BLaER1 (cell line): ENCODE results near the gene NAA40.

Experiments
- H3K27ac ChIP-seq: shearing (Covaris generic); formaldehyde crosslinking; 2 replicates; pipeline ENCODE4 v1.8.1; 2022
- H3K27me3 ChIP-seq: shearing (Covaris generic); formaldehyde crosslinking; 2 replicates; pipeline ENCODE4 v1.8.1; 2022
- H3K36me3 ChIP-seq: shearing (Covaris generic); formaldehyde crosslinking; 2 replicates; pipeline ENCODE4 v1.8.1; 2022
- H3K4me1 ChIP-seq: shearing (Covaris generic); formaldehyde crosslinking; 2 replicates; pipeline ENCODE4 v1.8.1; 2022
- H3K4me2 ChIP-seq: shearing (Covaris generic); formaldehyde crosslinking; 2 replicates; pipeline ENCODE4 v1.8.1; 2022
- H3K4me3 ChIP-seq: shearing (Covaris generic); formaldehyde crosslinking; 2 replicates; pipeline ENCODE4 v1.8.1; 2022
- H3K9ac ChIP-seq: shearing (Covaris generic); formaldehyde crosslinking; 2 replicates; pipeline ENCODE4 v1.8.1; 2022
- H3K9me3 ChIP-seq: shearing (Covaris generic); formaldehyde crosslinking; 2 replicates; pipeline ENCODE4 v1.8.1; 2022
- H4K20me1 ChIP-seq: shearing (Covaris generic); formaldehyde crosslinking; 2 replicates; pipeline ENCODE4 v1.8.1; 2022
- Cebpa-rat ChIP-seq: shearing (Covaris generic); IDR thresholded peaks from 2 replicates; pipeline ENCODE4 v1.8.1; 2022

Gene NAA40

DNA sequence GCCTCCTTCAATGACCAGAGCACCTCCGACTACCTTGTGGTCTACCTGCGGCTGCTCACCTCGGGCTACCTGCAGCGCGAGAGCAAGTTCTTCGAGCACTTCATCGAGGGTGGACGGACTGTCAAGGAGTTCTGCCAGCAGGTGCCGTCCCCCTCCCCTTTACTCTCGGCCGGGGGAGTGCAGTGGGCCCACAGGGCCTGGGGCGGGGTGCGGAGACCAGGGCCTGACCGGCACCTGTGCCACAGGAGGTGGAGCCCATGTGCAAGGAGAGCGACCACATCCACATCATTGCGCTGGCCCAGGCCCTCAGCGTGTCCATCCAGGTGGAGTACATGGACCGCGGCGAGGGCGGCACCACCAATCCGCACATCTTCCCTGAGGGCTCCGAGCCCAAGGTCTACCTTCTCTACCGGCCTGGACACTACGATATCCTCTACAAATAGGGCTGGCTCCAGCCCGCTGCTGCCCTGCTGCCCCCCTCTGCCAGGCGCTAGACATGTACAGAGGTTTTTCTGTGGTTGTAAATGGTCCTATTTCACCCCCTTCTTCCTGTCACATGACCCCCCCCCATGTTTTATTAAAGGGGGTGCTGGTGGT is 58.4 kb downstream of the NAA40 start:
- Histone ChIP-seq H4K20me1 (peaks cover 98% of the 10 kb centered on the region), H3K27me3 (0 out of 2 replicates have a peak, but pooled peaks cover 7% of the 10 kb centered on the region), H3K4me2 (peak overlapping the region; percentile 97), H3K9me3 (no peaks in the 10 kb centered on the region), H3K36me3 (peaks cover 66% of the 10 kb centered on the region), H3K9ac (peak overlapping the region; percentile 15), H3K27ac (peak overlapping the region; percentile 26; the same call in 1 of the 2 replicates), H3K4me3 (no peak overlapping the region), H3K4me1 (peaks cover 85% of the 10 kb centered on the region)
- no peak for TF ChIP-seq Cebpa-rat

DNA sequence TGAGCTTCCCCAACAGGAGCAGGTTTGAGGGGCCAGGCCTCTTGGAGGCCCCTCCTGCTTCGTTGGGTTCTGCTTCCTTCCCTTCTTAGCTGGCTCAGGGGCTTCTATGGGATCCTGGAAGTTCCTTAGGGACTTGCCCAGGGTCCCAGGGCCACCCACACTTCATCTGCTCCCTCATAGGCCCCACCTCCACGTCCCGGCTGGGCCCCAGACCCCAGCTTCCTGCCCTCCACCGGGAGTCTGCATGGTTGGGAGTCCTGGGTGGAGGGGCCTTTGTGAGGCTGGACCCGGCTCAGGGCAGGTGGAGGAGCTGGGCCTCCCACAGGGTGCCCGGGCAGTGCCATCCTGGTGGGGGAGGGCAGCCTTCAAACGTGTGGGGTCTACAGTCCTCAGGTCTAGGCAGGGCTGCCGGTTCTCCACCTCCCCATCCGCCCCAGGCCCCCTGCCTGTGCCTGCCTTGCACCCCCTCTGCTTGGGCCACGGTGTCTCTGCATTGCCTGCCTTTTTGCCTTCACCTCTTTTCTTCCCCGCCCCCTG is 59.1 kb downstream of the NAA40 start:
- H3K4me1 ChIP-seq: peaks cover 87% of the 10 kb centered on the region
- peak overlapping the region; percentile 15; the same call in 1 of the 2 replicates for H3K9ac ChIP-seq
- H3K9me3 ChIP-seq: no peaks in the 10 kb centered on the region
- no peak for TF ChIP-seq Cebpa-rat
- H3K36me3 ChIP-seq: peaks cover 61% of the 10 kb centered on the region
- H3K27me3 ChIP-seq: 0 out of 2 replicates have a peak, but pooled peaks cover 7% of the 10 kb centered on the region
- peaks cover 100% of the 10 kb centered on the region for H4K20me1 ChIP-seq
- no peak overlapping the region for H3K4me3 ChIP-seq
- H3K27ac ChIP-seq: peak overlapping the region; percentile 26; the same call in 1 of the 2 replicates
- peak overlapping the region; percentile 97 for H3K4me2 ChIP-seq

DNA sequence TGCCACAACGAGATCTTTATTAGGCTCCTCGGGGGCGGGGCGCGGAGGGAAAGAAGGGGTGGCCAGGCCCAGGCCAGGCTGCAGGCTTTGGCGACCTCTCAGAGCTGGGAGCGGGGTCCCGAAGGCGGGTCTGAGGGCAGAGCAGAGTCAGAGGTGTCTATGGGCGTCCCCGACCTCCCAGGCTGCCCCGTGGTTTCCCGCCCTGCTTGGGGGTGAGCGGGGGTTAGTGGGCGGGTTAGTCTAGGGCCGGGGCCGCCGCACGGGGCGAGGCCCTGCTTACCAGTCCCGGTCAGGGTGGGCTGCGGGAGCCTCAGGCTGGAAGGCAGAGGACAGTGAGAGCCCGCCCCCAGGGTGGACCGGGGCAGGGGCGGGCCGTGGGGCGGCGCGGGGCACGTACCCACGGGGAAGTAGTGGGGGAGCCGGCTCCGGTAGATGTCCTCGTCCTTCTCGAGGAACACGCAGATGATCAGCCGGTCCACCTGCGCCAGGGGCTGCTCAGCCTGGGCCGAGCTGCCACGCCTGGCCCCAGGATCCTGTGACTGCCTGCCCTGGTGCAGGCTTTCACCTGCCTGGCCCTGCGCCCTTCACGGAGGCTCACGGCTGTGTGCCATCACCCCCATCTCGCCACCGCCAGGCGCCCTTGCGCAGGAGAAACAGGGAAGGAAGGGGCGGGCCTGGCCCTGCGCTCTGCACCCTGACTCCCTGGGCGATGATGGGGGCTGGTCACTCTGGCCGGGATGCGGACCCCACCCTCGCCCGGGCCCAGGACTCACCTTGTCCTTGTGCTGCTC is 60.0 kb downstream of the NAA40 start:
- H3K4me3 ChIP-seq: peak overlapping the region; percentile 55
- H3K9ac ChIP-seq: no peak overlapping the region
- peaks cover 87% of the 10 kb centered on the region for H3K4me1 ChIP-seq
- peaks cover 99% of the 10 kb centered on the region for H4K20me1 ChIP-seq
- TF ChIP-seq Cebpa-rat: no peak
- H3K4me2 ChIP-seq: peak overlapping the region; percentile 97
- no peak overlapping the region for H3K27ac ChIP-seq
- H3K27me3 ChIP-seq: 0 out of 2 replicates have a peak, but pooled peaks cover 7% of the 10 kb centered on the region
- H3K36me3 ChIP-seq: peaks cover 53% of the 10 kb centered on the region
- no peaks in the 10 kb centered on the region for H3K9me3 ChIP-seq

DNA sequence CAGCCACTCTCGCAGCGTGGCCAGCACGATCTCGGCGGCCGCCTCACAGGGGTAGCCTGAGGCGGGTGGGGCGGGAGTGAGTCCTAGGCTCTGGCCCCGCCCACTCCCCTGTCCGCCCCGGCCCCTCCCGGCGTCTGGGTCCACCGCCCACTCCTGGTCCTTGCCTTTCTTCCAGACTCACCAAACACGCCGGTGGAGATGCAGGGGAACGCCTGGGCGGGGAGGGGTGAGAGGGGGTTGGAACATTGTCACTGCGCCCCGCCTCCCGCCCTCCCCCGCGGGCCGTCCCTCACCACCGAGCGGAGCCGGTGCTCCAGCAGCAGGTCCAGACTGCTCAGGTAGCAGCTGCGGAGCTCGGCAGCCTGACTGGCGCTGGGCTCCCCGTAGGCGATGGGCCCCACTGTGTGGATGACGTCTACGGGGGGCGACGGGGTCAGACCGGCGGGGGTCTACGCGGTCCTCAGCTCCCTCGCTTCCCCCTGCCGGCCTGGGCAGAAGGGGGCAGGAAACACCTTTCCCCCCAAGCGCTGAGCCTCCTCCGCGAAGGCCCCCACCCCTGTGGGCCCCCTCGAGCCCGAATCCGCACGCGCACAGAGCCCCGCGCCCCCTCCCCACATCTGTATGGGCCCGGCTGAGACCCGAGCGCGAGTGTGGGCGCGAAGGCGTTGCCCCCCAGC is 60.7 kb downstream of the NAA40 start:
- no peaks in the 10 kb centered on the region for H3K9me3 ChIP-seq
- no peak overlapping the region for H3K9ac ChIP-seq
- H3K27ac ChIP-seq: no peak overlapping the region
- H3K4me1 ChIP-seq: peaks cover 87% of the 10 kb centered on the region
- peak overlapping the region; percentile 97 for H3K4me2 ChIP-seq
- peaks cover 45% of the 10 kb centered on the region for H3K36me3 ChIP-seq
- H4K20me1 ChIP-seq: peaks cover 99% of the 10 kb centered on the region
- H3K27me3 ChIP-seq: 0 out of 2 replicates have a peak, but pooled peaks cover 7% of the 10 kb centered on the region
- H3K4me3 ChIP-seq: peak overlapping the region; percentile 55
- TF ChIP-seq Cebpa-rat: no peak

DNA sequence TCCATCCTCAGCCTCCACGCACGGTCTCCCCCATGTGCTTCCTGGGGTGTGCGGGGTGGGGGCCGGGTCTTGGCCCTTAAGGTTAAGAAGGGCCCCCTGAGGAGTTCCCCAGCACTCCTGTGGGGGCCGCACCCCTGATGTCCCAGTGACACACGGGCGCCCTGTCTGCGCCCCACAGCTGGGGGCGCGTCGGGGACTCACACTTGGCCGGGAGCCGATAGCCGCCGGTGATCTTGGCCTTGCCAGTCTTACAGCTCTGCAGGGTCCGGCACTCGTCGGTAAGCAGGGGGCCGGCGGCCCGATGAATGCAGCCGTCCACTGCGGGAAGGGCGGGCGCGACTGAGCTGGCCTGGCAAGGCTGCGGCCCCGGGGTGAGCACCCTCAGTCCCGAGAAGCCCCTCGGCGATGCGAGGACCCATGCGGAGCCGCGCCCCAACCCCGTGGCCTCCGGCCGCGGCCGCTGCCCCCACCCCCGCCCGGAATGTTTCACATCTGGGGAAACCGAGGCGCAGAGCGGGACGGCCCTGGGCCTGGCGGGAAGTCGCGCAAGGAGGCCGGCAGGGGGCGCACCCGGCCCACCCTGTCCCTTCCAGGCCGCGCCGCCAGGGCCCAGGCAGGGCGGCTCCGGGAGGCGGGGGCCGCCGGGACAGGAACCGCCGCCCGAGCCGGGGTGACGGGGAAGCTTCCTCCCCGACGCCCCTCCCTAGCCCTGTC is 61.4 kb downstream of the NAA40 start:
- Histone ChIP-seq H4K20me1 (peaks cover 95% of the 10 kb centered on the region), H3K9me3 (no peaks in the 10 kb centered on the region), H3K4me3 (peak overlapping the region; percentile 55), H3K4me2 (peak overlapping the region; percentile 97), H3K4me1 (peaks cover 85% of the 10 kb centered on the region), H3K27ac (no peak overlapping the region), H3K27me3 (0 out of 2 replicates have a peak, but pooled peaks cover 7% of the 10 kb centered on the region), H3K9ac (peak overlapping the region; percentile 29; the same call in 1 of the 2 replicates), H3K36me3 (peaks cover 39% of the 10 kb centered on the region)
- TF ChIP-seq Cebpa-rat: no peak

DNA sequence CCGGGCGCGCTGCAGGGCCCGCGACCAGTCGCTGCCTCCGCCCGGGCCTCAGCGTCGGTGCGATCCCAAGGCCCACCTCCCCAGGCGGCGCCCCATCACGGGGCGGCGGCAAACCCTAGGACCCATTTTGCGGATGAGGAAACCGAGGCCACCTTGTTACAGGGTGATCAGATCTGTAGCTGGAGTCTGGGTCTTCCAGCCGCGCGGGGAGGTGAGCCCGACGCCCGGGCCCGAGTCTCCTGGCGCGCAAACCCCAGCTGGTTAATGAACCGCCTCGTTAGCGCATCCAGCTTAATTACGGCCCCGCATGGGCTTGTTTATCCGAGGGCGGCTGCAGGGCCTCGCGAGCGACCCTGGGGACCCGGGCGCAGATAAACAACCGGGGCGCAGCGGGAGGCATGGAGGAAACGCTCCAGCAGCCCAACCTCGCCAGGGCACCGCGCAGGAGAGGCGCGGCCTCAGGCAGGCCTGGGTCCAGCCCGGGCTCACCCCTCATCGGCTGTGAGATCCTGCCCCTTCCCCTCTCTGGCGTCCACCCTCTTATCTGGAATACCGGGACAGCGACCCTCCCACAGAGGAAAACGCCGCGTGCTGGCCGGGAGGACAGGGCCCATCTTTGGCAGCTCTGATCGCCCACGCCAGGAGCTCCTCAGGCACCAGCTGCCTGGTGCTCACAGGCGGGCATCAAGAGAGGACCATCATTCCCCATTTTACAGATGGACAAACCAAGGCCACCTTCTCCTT is 62.1 kb downstream of the NAA40 start:
- H3K4me3 ChIP-seq: peak overlapping the region; percentile 55
- H3K4me2 ChIP-seq: peak overlapping the region; percentile 97
- H4K20me1 ChIP-seq: peaks cover 95% of the 10 kb centered on the region
- H3K27me3 ChIP-seq: peaks cover 12% of the 10 kb centered on the region
- no peak for TF ChIP-seq Cebpa-rat
- H3K4me1 ChIP-seq: peaks cover 85% of the 10 kb centered on the region
- H3K36me3 ChIP-seq: peaks cover 31% of the 10 kb centered on the region
- H3K9ac ChIP-seq: peak overlapping the region; percentile 29; the same call in 1 of the 2 replicates
- H3K27ac ChIP-seq: peak overlapping the region; percentile 15; the same call in 1 of the 2 replicates
- H3K9me3 ChIP-seq: no peaks in the 10 kb centered on the region

DNA sequence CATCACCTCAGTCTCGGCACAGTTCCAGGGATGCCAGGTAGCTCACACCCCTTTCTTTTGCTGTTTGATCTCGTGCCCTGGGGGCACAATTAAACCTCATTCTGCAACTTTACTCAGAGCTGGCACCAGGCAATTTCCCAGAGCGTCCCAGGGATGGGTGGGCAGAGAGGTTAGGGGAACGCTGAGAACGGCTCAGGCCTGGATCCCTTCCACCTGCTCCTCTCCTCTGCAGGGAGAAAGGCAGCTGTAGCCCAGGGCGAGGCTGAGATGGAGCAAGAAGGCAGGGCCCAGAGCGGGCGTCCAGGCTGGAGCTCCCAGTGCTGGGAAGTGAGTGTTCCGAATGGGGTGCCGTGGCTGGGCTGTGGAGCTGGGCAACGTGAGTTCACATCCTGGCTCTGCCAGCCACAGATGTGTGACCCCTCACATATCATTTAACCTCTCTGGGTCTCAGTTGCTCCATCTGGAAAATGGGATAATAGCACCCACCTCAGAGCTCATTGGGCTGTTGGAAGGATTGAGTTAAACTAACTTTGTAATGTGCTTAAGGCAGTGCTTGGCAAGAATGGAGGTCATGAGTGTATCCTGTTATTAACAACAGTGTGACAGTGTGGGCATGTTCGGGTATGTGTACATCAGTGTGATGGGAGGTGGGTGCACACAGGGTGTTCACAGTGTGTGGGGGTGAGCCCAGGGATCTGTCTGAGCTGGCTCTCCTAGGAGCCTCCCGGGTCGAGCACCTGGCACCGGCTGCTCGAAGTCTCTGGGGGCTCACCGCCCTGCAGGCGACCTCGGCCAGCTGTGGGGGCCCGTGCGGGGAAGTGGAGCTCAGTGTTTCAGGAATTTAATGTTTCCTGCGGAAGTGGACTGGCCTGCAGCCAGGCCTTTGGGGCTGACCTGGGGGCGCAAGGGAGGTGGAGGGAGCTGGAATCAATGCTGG is 63.0 kb downstream of the NAA40 start:
- peak overlapping the region; percentile 55; the same call in 1 of the 2 replicates for H3K4me3 ChIP-seq
- H3K36me3 ChIP-seq: peaks cover 23% of the 10 kb centered on the region
- peaks cover 21% of the 10 kb centered on the region for H3K27me3 ChIP-seq
- TF ChIP-seq Cebpa-rat: no peak
- H3K9ac ChIP-seq: peak overlapping the region; percentile 38; the same call in 1 of the 2 replicates
- H3K27ac ChIP-seq: peak overlapping the region; percentile 72
- H3K4me1 ChIP-seq: peaks cover 79% of the 10 kb centered on the region
- peaks cover 95% of the 10 kb centered on the region for H4K20me1 ChIP-seq
- no peaks in the 10 kb centered on the region for H3K9me3 ChIP-seq
- peak overlapping the region; percentile 97 for H3K4me2 ChIP-seq
